SK-N-MC (cell line): ENCODE measurements around the gene OCEL1.
A peak's percentile ranks its signal among the peaks of the same experiment; 100 is the strongest.

Experiments
- DNase-seq: peaks from one replicate; pipeline ENCODE4 v3.0.0-alpha.2; 2011; ENCODE audit warnings: low read depth, low spot score
- H3K27ac ChIP-seq: fragments of 200-600 bp; sonication (generic); 2 replicates; pipeline ENCODE4 v1.5.1; 2016; ENCODE audit warnings: mixed run types
- H3K36me3 ChIP-seq: fragments of 200-600 bp; sonication (generic); 2 replicates; pipeline ENCODE4 v1.6.1; 2017; ENCODE audit warnings: antibody characterized with exemption, low read length, mixed read lengths; ENCODE audit not compliant: insufficient read depth
- H3K4me3 ChIP-seq: fragments of 200-600 bp; sonication (generic); 2 replicates; pipeline ENCODE4 v1.5.1; 2016
- H3K9ac ChIP-seq: fragments of 200-600 bp; sonication (generic); 2 replicates; pipeline ENCODE4 v1.8.0; 2017; ENCODE audit warnings: mixed run types, mixed read lengths; ENCODE audit not compliant: insufficient read length
- H3K9me3 ChIP-seq: fragments of 200-600 bp; sonication (generic); 2 replicates; pipeline ENCODE4 v1.6.1; 2017; ENCODE audit warnings: low read depth, mild to moderate bottlenecking, antibody characterized with exemption, low read length, moderate library complexity, mixed read lengths
- EZH2 ChIP-seq: fragments of 200-600 bp; sonication (generic); IDR thresholded peaks from one replicate; pipeline ENCODE4 v1.6.1; 2017; ENCODE audit warnings: antibody characterized with exemption
- FOXP2 ChIP-seq: optimal IDR thresholded peaks from 2 replicates; pipeline ENCODE3; 2011; ENCODE audit warnings: mild to moderate bottlenecking, moderate library complexity; ENCODE audit not compliant: insufficient read depth; ENCODE audit errors: extremely low read length, control extremely low read depth
- POLR2AphosphoS5 ChIP-seq: IDR thresholded peaks from 2 replicates; pipeline ENCODE4 v1.6.1; 2012; ENCODE audit warnings: mild to moderate bottlenecking, low read depth, low read length, borderline replicate concordance

OCEL1 gene

DNA sequence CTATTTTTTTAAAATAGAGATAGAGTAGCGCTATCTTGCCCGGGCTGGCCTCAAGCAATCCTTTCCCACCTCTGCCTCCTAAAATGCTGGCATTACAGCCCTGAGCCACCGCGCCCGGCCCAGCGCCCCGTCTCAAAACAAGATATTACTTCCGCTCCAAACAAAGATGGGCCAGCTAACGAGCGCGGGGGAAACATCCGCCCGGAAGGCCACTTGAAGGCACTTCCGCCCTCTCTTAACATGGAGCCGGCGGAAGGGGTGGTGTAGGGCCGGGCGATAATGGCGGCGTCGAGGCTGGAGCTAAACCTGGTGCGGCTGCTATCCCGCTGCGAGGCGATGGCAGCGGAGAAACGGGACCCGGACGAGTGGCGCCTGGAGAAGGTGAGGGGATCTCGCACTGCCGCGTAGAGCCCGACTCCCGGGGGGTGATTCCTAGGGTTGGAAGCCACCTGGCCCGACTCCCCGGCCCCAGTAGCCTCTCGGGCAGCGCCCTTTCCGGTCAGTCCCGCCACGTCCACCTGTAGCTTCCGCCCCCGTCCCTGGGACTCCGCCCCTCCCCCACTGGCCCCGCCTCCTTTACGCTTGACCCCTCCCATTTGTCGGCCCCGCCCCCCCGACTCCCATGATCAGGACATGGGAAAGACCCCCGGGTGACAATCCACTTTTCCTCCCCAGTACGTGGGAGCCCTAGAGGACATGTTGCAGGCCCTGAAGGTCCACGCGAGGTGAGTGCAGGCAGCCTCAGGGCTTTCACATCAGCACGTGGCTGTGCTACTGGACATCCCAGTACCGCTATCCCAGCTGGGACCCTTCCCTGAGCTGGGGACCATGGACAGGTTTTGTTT lies 10.7 kb upstream of the OCEL1 start, which contains the start of gene USE1:
Gene USE1 (plus strand): TSS at position 231 of the 845 bp plus-strand sequence. CDS start 49 bp downstream, at position 280.
- peaks cover 5% of the 10 kb centered on the region; the same call in 1 of the 2 replicates for H3K36me3 ChIP-seq
- H3K9ac ChIP-seq: peak within 1 kb of the TSS; percentile 92
- peak within 1 kb of the TSS; percentile 97 for H3K27ac ChIP-seq
- peak; percentile 64 for DNase-seq
- no peak for TF ChIP-seq EZH2
- TF ChIP-seq FOXP2: peak; percentile 72
- peak; percentile 87 for TF ChIP-seq POLR2AphosphoS5
- peak within 1 kb of the TSS; percentile 88 for H3K4me3 ChIP-seq
- no peaks in the 10 kb centered on the region for H3K9me3 ChIP-seq

DNA sequence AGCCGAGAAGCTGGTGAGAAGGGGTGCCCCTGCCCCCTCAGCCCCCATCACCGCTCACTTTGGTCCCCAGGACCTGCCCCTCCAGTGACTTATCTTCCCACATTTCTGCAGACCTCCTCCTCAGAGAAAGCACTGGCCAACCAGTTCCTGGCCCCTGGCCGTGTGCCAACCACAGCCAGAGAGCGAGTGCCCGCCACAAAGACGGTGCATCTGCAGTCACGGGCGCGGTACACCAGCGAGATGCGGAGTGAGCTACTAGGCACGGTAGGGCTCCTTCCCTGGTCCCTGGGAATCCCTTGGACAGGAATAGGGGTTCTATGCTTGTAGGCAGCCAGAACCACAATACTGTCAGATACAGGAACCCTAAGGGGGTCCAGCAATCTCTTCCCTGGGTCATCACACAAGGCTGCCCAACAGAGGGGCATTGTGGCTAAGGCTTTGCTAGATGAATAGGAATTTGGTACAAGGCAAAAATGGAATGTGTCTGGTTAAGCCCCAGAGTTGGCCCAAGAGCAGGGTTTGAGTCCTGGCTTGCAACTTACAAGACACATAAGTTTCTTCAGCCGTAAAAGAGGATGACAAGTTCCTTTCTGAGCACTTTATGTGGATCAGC lies 9.9 kb upstream of the OCEL1 start:
- Histone ChIP-seq H3K9me3 (no peaks in the 10 kb centered on the region), H3K4me3 (peak overlapping the region; percentile 88), H3K9ac (no peak overlapping the region), H3K36me3 (peaks cover 5% of the 10 kb centered on the region; the same call in 1 of the 2 replicates), H3K27ac (peak overlapping the region; percentile 97)
- TF ChIP-seq POLR2AphosphoS5 (no peak), EZH2 (no peak), FOXP2 (no peak)
- no peak for DNase-seq

DNA sequence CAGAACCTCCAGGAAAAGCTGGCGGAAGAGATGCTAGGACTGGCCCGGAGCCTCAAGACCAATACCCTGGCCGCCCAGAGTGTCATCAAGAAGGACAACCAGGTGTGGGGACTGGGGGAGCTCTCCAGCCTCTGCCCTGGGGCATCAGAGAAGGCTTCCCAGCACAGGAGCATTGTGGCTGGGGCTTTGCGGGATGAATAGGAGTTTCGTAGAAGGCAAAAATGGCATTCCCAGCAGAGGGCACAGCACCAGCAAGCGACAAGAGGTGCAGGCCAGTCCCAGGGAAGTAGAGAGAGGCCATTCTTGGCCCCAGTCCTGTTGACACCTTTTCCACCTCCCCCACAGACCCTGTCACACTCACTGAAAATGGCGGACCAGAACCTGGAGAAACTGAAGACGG lies 6.7 kb upstream of the OCEL1 start:
- H3K4me3 ChIP-seq: no peak overlapping the region
- no peak overlapping the region for H3K9ac ChIP-seq
- TF ChIP-seq POLR2AphosphoS5 (no peak), FOXP2 (no peak), EZH2 (no peak)

DNA sequence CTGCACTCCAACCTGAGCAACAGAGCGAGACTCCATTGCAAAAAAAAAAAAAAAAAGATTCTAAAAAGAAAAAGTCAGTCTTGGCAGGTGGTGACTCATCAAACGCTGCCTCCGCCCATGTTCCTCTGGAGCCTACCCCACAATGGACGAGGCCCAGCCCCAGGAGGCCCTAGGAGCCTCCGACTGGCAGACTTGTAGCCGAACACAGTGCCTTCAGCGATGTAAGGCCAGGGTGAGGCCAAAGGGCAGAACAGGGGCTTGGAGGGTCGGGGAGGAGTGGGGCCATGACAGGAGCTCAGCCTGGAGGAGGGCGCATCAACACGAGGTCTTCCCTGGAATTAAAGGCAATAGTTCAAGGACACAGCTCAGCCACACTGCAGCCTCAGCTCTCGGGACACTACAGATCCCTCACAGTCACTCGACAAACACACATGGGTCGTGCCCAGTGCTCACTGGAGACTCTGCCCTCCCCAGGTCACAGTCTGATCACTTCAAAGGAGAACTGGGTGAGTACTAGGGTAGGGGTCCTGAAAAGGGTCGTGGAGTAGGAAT lies 5.7 kb upstream of the OCEL1 start:
- Histone ChIP-seq H3K4me3 (no peak overlapping the region), H3K9ac (no peak overlapping the region), H3K36me3 (peaks cover 5% of the 10 kb centered on the region; the same call in 1 of the 2 replicates), H3K27ac (no peak overlapping the region), H3K9me3 (no peaks in the 10 kb centered on the region)
- TF ChIP-seq POLR2AphosphoS5: no peak
- no peak for TF ChIP-seq EZH2
- TF ChIP-seq FOXP2: no peak
- DNase-seq: no peak

More for the DNA sequence above, 6.7 kb upstream of the OCEL1 start:
- no peak for DNase-seq
- no peaks in the 10 kb centered on the region for H3K9me3 ChIP-seq
- peaks cover 5% of the 10 kb centered on the region; the same call in 1 of the 2 replicates for H3K36me3 ChIP-seq
- H3K27ac ChIP-seq: no peak overlapping the region

DNA sequence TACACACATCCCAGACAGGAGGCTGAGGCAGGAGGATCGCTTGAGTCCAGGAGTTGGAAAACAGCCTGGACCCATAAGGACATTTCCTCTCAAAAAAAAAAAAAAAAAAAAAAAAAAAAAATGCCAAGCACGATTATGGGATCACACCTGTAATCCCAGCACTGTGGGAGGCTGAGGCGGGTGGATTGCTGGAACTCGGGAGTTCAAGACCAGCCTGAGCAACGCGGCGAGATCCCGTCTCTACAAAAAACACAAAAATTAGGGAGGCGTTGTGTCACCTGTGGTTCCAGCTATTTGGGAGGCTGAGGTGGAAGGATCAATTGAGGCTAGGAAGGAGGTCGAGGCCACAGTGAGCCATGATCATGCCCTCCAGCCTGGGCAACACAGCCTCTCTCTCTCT lies 973 bp upstream of the OCEL1 start:
- TF ChIP-seq EZH2: no peak
- TF ChIP-seq POLR2AphosphoS5: no peak
- no peak for TF ChIP-seq FOXP2
- H3K9me3 ChIP-seq: no peaks in the 10 kb centered on the region
- H3K4me3 ChIP-seq: no peak overlapping the region
- H3K9ac ChIP-seq: no peak overlapping the region
- no peak overlapping the region for H3K27ac ChIP-seq
- DNase-seq: no peak
- H3K36me3 ChIP-seq: no peaks in the 10 kb centered on the region

DNA sequence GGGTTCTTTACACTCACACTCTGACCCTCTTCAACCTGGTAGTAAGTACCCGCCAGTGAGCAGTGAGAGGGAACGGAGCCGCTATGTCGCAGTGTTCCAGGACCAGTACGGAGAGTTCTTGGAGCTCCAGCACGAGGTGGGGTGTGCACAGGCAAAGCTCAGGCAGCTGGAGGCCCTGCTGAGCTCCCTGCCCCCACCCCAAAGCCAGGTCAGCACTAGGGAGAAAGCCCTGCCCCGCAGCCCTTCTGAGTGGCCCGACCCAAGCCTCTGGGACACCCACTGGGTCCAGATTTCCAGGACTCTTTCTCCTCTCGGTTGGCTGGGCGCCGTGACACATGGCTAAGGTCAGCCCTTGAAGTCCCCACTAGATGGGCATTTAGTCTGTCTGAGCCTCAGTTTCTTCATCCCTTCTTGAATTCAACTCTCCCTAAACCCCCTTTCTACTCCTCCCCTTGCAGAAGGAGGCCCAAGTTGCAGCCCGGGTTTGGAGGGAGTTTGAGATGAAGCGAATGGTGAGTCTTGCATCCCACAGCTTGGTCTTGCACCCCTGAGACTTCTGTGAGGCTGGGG lies 1.9 kb downstream of the OCEL1 start:
- Histone ChIP-seq H3K4me3 (no peak overlapping the region), H3K9ac (no peak overlapping the region), H3K9me3 (no peaks in the 10 kb centered on the region), H3K27ac (no peak overlapping the region), H3K36me3 (peaks cover 5% of the 10 kb centered on the region; the same call in 1 of the 2 replicates)
- DNase-seq: no peak
- TF ChIP-seq FOXP2 (no peak), POLR2AphosphoS5 (no peak), EZH2 (no peak)

DNA sequence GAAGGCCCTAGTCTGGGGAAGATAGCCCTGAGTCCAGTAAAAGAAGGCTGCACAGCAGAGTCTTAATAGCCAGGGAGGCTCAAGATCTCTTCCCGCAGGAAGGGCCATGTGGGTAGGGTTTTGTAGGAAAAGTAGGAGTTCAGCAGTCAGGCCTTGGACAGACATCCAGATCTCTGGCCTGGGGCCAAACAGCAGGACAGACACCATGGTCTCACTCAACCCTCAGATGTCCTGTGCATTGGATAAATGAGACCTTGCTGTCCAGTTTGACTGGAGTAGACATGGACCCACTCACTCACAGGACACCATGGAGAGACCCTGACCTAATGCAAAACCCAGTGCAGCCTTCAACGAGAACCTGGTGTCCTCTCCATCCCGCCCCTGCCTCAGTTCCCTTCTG lies 3.9 kb downstream of the OCEL1 start:
- Histone ChIP-seq H3K27ac (no peak overlapping the region), H3K9ac (no peak overlapping the region), H3K4me3 (no peak overlapping the region), H3K9me3 (no peaks in the 10 kb centered on the region), H3K36me3 (peaks cover 5% of the 10 kb centered on the region; the same call in 1 of the 2 replicates)
- TF ChIP-seq EZH2: no peak
- TF ChIP-seq FOXP2: no peak
- TF ChIP-seq POLR2AphosphoS5: no peak
- DNase-seq: no peak

DNA sequence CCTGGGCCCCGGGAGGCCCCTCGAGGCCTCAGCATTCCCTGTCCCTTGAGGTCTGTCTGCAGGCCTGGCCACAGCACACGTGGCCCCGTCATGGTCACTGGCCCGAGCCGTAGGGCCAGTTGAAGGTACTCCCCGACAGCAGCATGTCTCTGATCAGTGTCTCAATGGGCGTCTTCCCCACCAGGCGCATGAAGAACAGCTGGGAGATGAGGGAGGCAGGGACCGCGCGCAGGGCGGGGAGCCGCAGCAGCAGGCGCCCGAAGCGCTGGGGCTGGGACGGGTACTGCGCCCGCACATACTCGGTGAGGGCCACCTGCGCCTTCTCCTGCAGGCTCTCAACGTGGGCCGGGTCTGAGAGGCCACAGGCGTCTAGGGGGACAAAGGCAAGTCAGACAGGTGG lies 6.2 kb downstream of the OCEL1 start:
- no peak overlapping the region for H3K9ac ChIP-seq

More for the DNA sequence above, 6.2 kb downstream of the OCEL1 start:
- Histone ChIP-seq H3K36me3 (peaks cover 5% of the 10 kb centered on the region; the same call in 1 of the 2 replicates), H3K9me3 (no peaks in the 10 kb centered on the region), H3K27ac (no peak overlapping the region), H3K4me3 (no peak overlapping the region)
- no peak for DNase-seq
- TF ChIP-seq FOXP2: no peak
- TF ChIP-seq EZH2: no peak
- TF ChIP-seq POLR2AphosphoS5: no peak
